Esophagus muscularis mucosa (tissue), 4 donors: ENCODE measurements around the gene IWS1. TPM values are rescaled to one million over a fixed set of nuclear protein-coding genes. Genes with fewer than 3 reads are reported as not detected.
"Not testable (repeated sequence)": the region's sequence is repeated elsewhere in the genome, so short reads cannot be mapped to it uniquely, and the experiment has no call there.

Experiments
- DNase-seq: peaks from one replicate; pipeline ENCODE4 v3.0.0-alpha.2; 2017; ENCODE audit errors: extremely low spot score
- H3K27ac ChIP-seq, 4 donors: fragments of 200-600 bp; sonication (generic); replicated peaks in 1 of 4; 1 replicate in 3 of 4; 2 replicates in 1 of 4; pipeline ENCODE4 v1.5.1; 2016 to 2019; ENCODE audit warnings: mild to moderate bottlenecking in 1 of 4
- H3K27me3 ChIP-seq, 4 donors: fragments of 200-600 bp; sonication (generic); one replicate each; pipeline versions ENCODE4 v1.5.1 to v1.6.0; 2016 to 2019
- H3K36me3 ChIP-seq, 4 donors: fragments of 200-600 bp; sonication (generic); one replicate each; pipeline ENCODE4 v1.5.1; 2016 to 2019
- H3K4me1 ChIP-seq, 4 donors: fragments of 200-600 bp; sonication (generic); one replicate each; pipeline ENCODE4 v1.5.1; 2016 to 2019
- H3K4me3 ChIP-seq, 4 donors: fragments of 200-600 bp; sonication (generic); 1 replicate in 2 of 4; 2 replicates in 2 of 4; pipeline ENCODE4 v1.5.1; 2016 to 2019; ENCODE audit warnings: mild to moderate bottlenecking in 4 of 4, moderate library complexity in 1 of 4
- H3K9me3 ChIP-seq, 4 donors: fragments of 200-600 bp; sonication (generic); 1 replicate in 3 of 4; 2 replicates in 1 of 4; pipeline ENCODE4 v1.5.1; 2016 to 2019
- EP300 ChIP-seq: sonication (generic); formaldehyde crosslinking; IDR thresholded peaks from one replicate; pipeline ENCODE4 v1.6.1; 2017; ENCODE audit warnings: antibody characterized with exemption
- POLR2A ChIP-seq: fragments of 450-650 bp; IDR thresholded peaks from one replicate; pipeline ENCODE4 v1.6.1; 2017; ENCODE audit warnings: antibody characterized with exemption, moderate library complexity, mild to moderate bottlenecking, low read depth
- POLR2AphosphoS5 ChIP-seq, 2 donors: sonication (generic); formaldehyde crosslinking; IDR thresholded peaks; one replicate each; pipeline ENCODE4 v1.6.1; 2017; ENCODE audit warnings: antibody characterized with exemption in 2 of 2
- WGBS: methylation state at CpG from one replicate; pipeline ENCODE4 v1.1.5; 2018; 5-methylcytosine and 5-hydroxymethylcytosine counted together
- intact Hi-C: fragments of 100-400 bp; cut with DNase I; formaldehyde crosslinking; loops from one replicate; pipeline ENCODE4 v1.15.1; 2023
- total RNA-seq, 4 donors: library from RNA; depleted of rRNA; stranded (reverse); fragments of >200 nt; gene quantifications; one replicate each; pipeline versions ENCODE4 v1.1.0 to v1.2.1, GENCODE V29; 2016
- TF ChIP-seq, protein P1 (sequence below), 3 experiments: fragments of 200-600 bp in 2 of 3; fragments of 450-650 bp in 1 of 3; sonication (generic) in 2 of 3; IDR thresholded peaks; one replicate each; pipeline ENCODE4 v1.5.1; 2017 to 2019; ENCODE audit warnings: antibody characterized with exemption in 3 of 3, mild to moderate bottlenecking in 2 of 3, moderate library complexity in 1 of 3

Gene IWS1
- total RNA-seq, 4 donors from 2014 or later = 32.6 to 38.1 (median 34.7) TPM

DNA sequence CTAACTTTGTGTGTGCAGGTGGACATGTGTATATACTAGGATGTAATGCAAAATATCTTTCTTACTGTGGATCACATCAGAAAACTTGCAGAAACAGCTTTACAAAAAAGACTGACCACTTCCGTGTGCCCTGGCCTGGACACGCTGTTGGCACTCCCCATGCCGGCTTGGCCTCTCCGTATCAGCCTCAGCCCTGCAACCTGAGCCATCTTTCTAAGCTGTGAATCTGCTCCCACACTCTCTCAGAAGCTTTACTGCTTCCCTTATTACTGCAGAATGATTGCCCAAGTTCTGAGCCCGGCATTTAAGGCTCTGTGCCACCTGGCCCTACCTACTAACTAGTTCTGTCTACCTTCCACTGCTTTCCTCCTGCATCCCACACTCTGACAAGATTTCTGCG lies 47.0 kb upstream of the IWS1 start:
- H3K36me3 ChIP-seq = no peaks in the 10 kb centered on the region
- H3K27ac ChIP-seq = no peak overlapping the region
- intact Hi-C loops = no loop called here
- DNase-seq = no peak
- no peaks in the 10 kb centered on the region for H3K9me3 ChIP-seq
- no peak for TF ChIP-seq POLR2AphosphoS5 (IDR thresholded peaks at IDR 0.05)
- no peak for TF ChIP-seq POLR2A
- TF ChIP-seq, protein P1, sequence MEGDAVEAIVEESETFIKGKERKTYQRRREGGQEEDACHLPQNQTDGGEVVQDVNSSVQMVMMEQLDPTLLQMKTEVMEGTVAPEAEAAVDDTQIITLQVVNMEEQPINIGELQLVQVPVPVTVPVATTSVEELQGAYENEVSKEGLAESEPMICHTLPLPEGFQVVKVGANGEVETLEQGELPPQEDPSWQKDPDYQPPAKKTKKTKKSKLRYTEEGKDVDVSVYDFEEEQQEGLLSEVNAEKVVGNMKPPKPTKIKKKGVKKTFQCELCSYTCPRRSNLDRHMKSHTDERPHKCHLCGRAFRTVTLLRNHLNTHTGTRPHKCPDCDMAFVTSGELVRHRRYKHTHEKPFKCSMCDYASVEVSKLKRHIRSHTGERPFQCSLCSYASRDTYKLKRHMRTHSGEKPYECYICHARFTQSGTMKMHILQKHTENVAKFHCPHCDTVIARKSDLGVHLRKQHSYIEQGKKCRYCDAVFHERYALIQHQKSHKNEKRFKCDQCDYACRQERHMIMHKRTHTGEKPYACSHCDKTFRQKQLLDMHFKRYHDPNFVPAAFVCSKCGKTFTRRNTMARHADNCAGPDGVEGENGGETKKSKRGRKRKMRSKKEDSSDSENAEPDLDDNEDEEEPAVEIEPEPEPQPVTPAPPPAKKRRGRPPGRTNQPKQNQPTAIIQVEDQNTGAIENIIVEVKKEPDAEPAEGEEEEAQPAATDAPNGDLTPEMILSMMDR (IDR thresholded peaks at IDR 0.05) = no peak
- TF ChIP-seq EP300 = no peak
- peaks cover 17 to 32% (median 23%) of the 10 kb centered on the region in 4 donors for H3K4me1 ChIP-seq
- no peak overlapping the region for H3K4me3 ChIP-seq
- H3K27me3 ChIP-seq = no peaks in the 10 kb centered on the region
- WGBS = 93% methylated on average over 6 of the region's 6 CpGs

DNA sequence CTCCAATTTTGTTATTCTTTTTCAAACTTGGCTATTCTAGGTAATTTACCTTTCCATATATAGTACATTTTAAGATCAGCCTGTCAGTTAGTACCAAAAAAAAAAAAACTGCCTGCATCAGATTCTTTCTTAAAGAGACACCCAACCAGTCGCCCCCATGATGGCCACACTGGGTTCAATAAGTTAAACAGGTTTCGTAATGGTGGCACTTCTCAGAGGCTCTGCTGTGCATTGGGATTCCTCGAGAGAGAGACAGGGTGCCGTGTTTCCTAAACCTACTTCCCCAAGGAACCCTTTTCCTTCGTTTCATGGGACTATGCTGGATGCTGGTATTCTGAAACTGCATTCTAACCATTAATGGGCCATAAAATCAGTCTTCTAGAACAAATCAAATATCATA lies 46.6 kb upstream of the IWS1 start:
- no peaks in the 10 kb centered on the region for H3K27me3 ChIP-seq
- H3K4me3 ChIP-seq = no peak overlapping the region
- no peaks in the 10 kb centered on the region for H3K36me3 ChIP-seq
- 86% methylated on average over 5 of the region's 5 CpGs for WGBS
- H3K9me3 ChIP-seq = no peaks in the 10 kb centered on the region
- intact Hi-C loops = no loop called here
- no peak for TF ChIP-seq POLR2A
- TF ChIP-seq, protein P1 (IDR thresholded peaks at IDR 0.05) = no peak
- TF ChIP-seq POLR2AphosphoS5 (IDR thresholded peaks at IDR 0.05) = no peak
- DNase-seq = no peak
- H3K4me1 ChIP-seq = peaks cover 17 to 32% (median 25%) of the 10 kb centered on the region in 4 donors
- H3K27ac ChIP-seq = no peak overlapping the region

DNA sequence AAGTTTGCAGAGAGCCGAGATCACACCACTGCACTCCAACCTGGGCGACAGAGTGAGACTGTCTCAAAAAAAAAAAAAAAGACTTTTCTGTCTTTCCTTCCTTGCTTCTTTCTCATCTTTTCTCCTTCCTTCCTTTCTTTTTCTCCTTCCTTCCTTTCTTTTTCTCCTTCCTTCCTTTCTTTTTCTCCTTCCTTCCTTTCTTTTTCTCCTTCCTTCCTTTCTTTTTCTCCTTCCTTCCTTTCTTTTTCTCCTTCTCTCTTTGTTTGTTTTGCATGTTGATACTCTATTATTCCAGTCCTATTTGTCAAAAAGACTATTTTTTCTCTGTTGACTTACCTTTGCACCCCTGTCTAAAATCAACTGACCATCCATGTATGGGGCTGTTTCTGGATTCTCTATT lies 46.1 kb upstream of the IWS1 start:
- H3K27me3 ChIP-seq, H3K36me3 ChIP-seq, H3K27ac ChIP-seq, H3K9me3 ChIP-seq, H3K4me3 ChIP-seq, intact Hi-C loops, DNase-seq: not testable (repeated sequence)
- H3K4me1 ChIP-seq = peaks cover 17 to 32% (median 25%) of the 10 kb centered on the region in 4 donors
- 75% methylated on average over 2 of the region's 2 CpGs for WGBS

DNA sequence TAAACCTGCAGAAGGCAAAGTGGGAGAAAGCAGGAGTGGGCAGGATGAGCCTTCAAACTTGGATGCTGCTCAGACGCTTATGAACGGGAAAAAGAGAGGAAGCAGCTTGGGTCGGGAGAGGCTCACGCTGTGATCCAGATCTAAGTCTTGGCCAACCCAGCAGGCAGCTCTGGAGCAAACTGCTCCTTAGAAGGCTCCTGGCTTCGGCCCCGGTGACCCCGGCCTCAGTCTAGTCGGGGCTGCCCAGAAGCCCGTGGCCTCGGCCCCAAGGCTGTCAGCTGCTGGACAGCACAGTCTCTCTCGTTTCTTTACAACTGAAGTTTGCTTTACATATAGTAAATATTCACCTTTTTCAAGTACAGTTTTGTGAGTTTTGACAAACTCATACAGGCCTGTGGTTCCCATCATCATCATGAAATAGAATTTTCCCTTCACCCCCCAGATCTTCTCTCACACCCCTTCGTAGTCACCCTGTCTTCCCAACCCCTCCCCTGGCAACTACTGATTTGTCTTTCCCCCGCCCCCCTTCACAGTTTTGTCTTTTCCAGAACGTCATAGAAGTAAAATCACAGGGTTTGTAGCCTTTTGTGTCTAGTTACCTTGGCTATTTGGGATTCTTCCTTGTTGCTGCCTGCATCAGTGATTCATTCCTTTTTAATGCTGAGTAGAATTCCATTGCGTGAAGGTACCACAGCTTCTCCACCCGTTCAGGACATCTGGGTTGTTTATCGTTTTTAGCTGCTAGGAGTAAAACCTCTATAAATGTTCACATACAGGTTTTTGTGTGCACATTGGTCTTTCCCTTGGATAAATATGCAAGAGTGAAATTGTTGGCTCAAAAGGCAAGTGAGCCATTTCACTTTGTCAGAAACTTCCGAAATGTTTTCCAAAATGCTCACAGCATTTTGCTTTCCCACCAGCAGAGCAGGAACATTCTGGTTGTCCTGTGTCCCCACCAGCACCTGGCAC lies 44.3 kb upstream of the IWS1 start:
- 51% methylated on average over 18 of the region's 18 CpGs for WGBS

DNA sequence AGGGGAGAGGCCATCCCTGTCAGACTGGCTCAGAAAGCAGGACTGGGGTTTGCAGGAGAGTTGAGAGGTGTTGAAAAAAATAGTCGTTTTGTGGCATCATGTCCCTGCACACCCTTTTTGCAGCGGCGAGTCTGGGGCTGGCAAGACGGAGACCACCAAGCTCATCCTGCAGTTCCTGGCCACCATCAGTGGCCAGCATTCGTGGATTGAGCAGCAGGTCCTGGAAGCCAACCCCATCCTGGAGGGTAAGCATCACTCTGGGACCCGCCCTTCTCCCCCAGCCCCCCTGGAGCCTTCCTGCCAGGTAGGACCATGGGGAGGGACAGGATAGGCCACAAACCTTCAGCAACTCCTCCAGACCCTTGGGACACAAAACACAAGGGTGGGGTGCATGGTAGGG lies 43.4 kb upstream of the IWS1 start:
- Histone ChIP-seq H3K4me1 (peaks cover 6 to 20% (median 14%) of the 10 kb centered on the region in 4 donors), H3K36me3 (no peaks in the 10 kb centered on the region), H3K4me3 (no peak overlapping the region), H3K27ac (no peak overlapping the region), H3K27me3 (no peaks in the 10 kb centered on the region), H3K9me3 (no peaks in the 10 kb centered on the region)
- 85% methylated on average over 6 of the region's 6 CpGs for whole genome bisulfite sequencing
- intact Hi-C loops = no loop called here
- TF ChIP-seq EP300 (no peak), POLR2AphosphoS5 (IDR thresholded peaks at IDR 0.05) (no peak)
- DNase-seq = no peak

More for the DNA sequence above, 44.3 kb upstream of the IWS1 start:
- Histone ChIP-seq H3K9me3 (no peaks in the 10 kb centered on the region), H3K4me3 (no peak overlapping the region), H3K27ac (no peak overlapping the region), H3K36me3 (no peaks in the 10 kb centered on the region), H3K27me3 (no peaks in the 10 kb centered on the region), H3K4me1 (peaks cover 6 to 20% (median 14%) of the 10 kb centered on the region in 4 donors)
- DNase-seq = no peak
- intact Hi-C loops = no loop called here
- TF ChIP-seq EP300 (no peak), POLR2AphosphoS5 (IDR thresholded peaks at IDR 0.05) (no peak), POLR2A (no peak)
- TF ChIP-seq, protein P1 (IDR thresholded peaks at IDR 0.05) = no peak
